ENCODE data around the gene KIF1B. TPM values are rescaled to one million over a fixed set of nuclear protein-coding genes. Genes with fewer than 3 reads are reported as not detected.

The KIF1B gene
- total RNA-seq, 1 donor from 2014 or later = 93.6 TPM

DNA sequence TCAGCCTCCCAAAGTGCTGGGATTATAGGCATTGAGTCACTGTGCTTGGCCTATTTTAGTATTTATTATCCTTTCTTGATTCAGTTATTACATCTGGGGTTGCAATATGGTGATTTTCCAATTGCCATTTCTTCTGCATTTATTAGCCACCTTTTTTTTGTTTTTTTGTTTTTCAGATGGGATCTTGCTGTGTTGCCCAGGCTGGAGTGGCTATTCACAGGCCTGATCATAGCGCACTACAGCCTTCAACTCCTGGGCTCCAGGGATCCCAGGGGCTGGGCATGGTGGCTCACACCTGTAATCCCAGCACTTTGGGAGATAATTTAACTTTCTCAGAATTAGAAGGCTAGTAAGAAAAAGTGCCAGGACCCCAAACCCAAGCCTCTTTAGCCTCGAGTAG lies 106.4 kb downstream of the KIF1B start:
- no peak for DNase-seq (ENCODE audit: low spot score)
- intact Hi-C loops (cut with DNase I) = no loop called here

DNA sequence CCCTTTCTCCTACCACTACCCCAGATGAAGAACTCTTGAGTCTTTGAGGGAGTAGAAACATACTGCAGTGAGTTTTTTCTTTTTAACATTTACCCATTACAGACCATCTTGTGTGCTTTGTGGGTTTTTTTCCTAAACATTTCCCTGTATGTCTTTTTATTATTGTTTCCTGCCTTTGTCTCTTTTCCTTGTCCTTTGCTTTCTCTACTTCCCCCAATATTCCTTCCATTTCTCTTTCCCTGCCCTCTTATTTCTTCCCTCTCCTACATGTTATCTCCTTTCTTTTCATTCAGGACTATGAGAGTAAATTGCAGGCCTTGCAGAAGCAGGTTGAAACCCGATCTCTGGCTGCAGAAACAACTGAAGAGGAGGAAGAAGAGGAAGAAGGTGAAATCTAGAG lies 109.4 kb downstream of the KIF1B start:
- no peak for DNase-seq (ENCODE audit: low spot score)
- intact Hi-C loops (cut with DNase I) = no loop called here

DNA sequence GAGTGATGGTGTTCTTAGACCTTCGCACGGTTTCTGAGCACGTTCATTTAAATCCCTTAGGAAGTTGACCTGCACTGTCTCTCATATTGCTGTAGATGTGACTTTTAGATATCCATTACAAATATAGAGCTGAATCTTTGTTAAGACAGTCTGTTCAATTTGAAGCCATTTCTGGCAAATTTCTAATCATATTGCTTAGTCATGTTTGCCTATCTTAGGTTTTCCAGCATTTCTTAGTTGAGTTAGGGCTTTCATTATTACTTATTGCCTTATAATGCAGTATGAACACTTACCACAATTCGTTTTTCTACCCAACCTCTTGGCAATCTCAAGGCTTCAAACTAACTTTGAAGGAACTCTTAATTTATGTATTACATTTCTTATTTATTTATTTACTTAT lies 110.0 kb downstream of the KIF1B start:
- no peak for DNase-seq (ENCODE audit: low spot score)
- intact Hi-C loops (cut with DNase I) = no loop called here

DNA sequence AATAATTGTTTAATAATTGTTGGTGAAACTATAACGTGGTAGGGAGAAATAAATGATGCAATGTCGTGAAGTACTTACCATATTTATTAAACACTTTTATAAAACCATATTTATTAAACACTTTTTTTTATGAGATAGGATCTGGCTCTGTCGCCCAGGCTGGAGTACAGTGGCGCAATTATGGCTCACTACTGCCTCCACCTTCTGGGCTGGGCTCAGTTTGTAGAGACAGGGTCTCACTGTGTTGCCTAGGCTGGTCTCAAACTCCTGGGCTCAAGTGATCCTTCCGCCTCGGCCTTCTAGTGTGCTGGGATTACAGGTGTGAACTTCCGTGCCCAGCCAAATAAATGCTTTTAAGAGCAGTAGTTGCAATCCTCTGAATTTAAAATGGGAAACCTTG lies 112.5 kb downstream of the KIF1B start:
- intact Hi-C loops (cut with DNase I) = no loop called here

DNA sequence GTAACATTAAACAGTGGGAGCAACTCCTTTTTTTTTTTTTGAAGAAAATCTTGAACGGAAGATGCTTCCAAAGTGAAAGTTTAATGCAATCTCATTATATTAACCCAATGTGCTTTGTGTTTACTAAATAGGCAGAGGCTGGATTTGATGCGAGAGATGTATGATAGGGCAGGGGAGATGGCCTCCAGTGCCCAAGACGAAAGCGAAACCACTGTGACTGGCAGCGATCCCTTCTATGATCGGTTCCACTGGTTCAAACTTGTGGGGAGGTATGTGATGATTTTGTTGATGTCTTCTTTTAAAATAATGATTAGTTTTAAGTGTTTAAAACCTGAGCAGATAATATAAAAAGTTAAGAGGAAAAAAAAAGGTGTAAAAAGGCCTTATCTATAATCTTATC lies 114.3 kb downstream of the KIF1B start:
- DNase-seq (ENCODE audit: low spot score) = no peak
- intact Hi-C loops (cut with DNase I) = no loop called here

More for the DNA sequence above, 112.5 kb downstream of the KIF1B start:
- DNase-seq (ENCODE audit: low spot score) = no peak

DNA sequence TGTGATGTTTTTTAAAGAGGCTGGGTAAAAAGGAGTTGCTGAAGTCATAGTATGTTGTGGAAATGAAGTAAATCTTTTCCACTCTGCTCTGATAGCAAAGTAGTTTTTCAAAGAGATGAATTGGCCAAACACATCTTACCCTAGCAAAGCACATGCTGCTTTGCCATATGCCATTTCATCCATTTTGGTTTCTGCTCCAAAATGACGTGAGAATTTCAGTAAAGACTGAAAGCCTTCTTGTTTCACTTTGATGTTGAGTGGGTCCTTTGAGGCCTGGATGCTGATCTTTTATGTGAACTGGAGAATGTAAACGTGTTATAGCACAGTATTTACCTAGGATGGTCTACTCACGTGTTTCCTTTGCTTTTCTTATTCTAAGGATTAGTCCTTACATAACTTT lies 115.2 kb downstream of the KIF1B start:
- intact Hi-C loops (cut with DNase I) = no loop called here
- no peak for DNase-seq (ENCODE audit: low spot score)

DNA sequence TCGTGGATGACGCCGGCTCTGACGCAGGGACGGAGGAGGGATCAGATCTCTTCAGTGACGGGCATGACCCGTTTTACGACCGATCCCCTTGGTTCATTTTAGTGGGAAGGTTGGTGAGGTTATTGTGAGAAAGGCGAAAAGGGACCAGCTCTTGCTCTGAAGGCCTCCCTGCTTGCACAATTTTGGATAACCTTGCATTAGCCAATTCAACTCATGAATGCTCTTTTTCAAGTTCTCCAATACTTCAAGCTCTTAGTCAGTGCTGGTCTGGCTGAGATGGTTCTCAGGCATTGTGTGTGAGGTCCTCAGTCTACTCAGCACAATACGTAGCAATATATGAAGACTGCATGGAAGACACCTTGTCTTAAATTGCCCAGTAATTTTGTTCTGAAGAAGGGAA lies 115.9 kb downstream of the KIF1B start:
- no peak for DNase-seq (ENCODE audit: low spot score)
- intact Hi-C loops (cut with DNase I) = no loop called here

DNA sequence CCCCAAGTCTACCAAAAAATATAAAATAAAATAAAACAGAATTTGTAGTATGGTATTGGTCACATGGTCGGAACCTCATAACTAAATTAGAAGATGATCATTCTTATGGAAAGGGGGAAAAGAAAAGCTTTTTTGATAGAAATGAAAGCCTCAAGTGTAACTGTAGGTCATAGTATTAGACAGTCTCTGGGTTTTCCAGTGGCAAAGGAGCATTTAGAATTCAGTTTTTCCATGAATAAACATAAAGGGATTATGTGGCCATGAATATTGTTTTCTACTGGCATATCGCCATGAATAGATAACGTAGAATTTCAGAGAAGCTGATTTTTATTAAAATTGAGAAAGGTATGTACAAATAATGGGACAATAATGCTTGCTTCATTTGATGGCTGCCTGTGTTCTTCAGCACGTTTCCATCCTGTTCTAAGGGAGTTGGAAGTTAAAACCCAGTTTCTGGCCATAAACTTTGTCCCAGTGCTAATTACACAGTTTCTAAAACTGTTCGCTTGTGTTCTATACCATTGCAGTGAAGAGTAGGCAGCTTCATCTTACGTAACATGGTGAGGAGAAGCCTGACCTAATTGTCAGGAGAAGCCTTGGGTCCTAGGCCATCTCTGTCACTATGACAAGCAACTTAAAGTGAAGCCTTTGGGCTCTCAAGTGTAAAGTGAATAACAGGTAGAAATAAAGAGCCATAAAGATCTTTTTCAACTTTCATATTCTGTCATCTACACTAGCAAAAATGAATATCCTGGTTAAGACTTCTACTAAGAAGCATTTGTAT lies 118.0 kb downstream of the KIF1B start:
- intact Hi-C loops (cut with DNase I) = no loop called here
- DNase-seq (ENCODE audit: low spot score) = no peak

DNA sequence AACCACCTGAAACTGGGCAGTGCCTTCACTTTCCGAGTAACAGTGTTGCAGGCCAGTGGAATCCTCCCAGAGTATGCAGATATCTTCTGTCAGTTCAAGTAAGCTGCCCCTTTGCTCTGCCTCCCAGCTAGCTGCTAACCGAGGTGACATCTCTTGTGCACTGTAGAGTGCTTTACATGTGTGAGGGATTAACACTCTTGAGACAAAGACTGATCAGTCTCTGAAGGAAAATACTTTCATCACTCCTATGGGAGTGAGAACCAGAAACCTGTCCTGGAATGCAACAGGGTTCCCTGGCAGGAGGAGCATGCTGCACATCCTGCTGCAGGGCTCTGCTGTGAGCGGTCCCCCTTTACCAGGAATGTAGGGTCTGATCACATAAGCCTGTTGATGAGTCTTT lies 127.1 kb downstream of the KIF1B start:
- no peak for DNase-seq (ENCODE audit: low spot score)
- intact Hi-C loops (cut with DNase I) = no loop called here

DNA sequence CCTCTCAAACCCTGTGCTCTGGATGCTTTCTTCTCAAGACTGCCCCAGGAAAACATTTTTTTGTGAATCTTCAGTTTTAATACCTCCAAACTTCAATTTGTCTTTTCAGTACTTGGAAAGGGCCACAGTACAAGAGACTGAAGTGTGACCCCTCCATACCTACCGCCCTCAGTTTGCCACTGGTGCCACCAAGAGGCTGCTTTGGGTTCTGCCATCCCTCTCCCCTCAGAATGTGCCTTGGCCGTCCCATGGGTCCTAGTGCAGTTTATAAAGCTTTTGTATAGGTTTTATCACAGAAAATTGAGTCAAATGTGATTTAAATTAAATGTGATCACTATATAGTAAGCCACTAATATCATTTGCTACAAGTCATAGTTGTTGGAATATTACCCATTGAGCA lies 127.7 kb downstream of the KIF1B start:
- intact Hi-C loops (cut with DNase I) = loop anchor here (1.0 kb wide), 1 partner anchor 127 kb away; no protein-coding TSS in a partner anchor
- no peak for DNase-seq (ENCODE audit: low spot score)

DNA sequence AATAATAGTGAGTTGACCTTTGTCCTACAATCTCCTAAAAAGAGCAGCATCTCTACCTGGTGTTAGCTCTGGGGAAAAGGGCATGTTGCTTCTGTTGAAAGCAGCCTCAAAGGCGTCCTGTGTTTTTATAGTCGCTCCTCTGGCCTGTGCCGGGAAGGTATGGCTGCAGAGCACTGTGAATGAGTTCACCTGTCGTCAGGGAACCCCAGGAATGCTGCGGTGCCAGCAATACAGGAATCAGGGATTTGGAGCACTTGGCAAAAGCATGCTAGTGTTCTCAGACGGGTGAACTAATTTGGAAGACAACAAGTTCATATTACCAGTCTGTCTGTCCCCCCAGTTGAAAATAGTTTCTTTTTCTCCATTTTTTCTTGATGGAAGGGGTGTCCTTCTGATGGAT lies 128.2 kb downstream of the KIF1B start:
- DNase-seq (ENCODE audit: low spot score) = no peak
- intact Hi-C loops (cut with DNase I) = loop anchor here (1.0 kb wide), 1 partner anchor 127 kb away; no protein-coding TSS in a partner anchor

DNA sequence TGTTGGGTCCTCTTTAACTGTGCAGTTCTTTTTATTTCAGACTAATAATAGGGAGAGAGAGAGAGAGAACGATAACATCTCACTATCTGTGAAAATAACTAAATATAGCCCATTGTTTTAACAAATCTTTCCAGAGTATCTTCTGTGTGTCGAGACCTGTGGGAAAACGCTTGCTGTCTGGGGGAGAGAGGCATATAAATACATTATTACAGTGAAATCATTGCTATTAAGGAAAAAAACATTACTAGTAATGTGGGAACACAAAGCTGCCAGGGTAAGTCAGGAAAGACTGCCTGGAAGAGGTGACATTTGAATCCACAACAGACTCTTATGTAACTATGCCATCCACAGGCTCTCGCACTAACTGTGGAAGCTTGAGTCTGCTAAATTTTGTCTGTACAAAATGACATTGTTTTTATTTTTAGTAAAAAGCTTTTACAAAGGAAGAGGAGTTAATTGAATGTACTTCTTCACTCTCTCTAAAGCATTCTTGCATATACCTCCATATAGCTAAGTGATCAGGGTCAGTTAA lies 128.7 kb downstream of the KIF1B start:
- no peak for DNase-seq (ENCODE audit: low spot score)
- intact Hi-C loops (cut with DNase I) = no loop called here

DNA sequence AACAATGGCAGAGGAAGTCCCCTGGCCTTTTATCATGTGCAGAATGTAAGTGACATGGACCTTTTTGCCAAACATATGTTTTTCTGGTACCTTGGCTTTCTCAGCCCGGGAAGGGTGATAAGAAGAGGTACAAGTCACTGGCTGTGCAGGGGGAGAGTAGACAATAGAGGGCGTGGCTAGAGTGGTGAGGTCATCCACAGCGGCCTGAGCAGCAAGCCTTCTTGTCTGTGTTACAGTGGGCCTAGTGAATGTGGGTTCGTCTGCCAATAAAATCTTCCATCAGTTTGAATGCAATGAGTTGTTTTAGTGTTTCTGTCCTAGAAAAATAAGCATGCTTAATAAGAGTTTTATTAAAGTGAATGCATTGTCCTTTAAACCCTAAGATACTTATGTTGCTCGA lies 129.4 kb downstream of the KIF1B start:
- intact Hi-C loops (cut with DNase I) = no loop called here
- no peak for DNase-seq (ENCODE audit: low spot score)

DNA sequence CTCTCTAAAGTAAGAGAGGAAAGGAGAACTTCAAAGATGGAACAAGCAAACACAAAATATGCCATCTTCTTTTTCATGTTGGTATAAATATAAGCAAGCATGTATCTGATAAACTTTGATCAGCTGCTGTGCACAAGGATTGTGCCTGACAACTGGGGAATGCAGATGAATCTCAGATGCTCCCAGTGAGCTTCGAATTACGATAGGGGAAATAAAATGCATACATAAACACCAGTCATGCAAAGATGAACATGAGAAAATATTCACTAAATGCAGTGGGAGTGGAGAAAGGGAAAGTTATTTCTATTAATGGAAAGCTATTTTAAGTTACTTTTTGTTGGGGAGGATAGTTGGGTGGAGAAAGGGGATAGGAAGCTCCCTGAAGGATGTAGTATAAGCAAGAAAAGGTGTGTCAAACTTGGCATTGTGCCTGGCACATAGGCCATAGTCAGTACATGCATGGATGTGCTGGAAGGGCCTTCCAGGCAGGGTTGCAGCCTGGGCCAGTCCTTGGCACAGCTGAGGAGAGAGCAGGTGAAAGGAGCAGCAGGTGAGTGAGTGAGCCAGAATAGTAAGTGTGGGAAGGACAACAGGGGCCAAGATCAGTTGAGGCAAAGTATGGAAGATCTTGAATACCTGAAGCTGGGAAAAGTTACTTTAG lies 130.7 kb downstream of the KIF1B start:
- intact Hi-C loops (cut with DNase I) = no loop called here

DNA sequence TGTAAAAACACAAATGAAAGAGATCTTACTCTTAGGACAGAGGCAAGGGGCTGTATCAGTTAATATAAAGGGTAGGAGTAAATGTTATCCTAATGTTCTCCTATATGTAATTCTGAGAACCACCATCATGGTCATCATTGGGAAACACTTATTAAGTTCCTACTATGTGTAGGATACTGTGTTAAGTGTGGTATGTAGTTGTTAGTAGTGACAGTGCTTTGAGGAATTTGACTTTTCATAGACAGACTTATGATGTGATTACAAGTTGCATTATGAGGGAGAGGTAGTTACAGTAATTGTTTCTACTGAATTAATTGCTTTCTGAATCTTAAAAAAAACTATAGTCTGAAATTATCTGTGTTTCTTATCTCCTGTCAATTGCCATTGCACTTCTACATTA lies 136.7 kb downstream of the KIF1B start:
- intact Hi-C loops (cut with DNase I) = no loop called here
- no peak for DNase-seq (ENCODE audit: low spot score)

More for the DNA sequence above, 130.7 kb downstream of the KIF1B start:
- no peak for DNase-seq (ENCODE audit: low spot score)

DNA sequence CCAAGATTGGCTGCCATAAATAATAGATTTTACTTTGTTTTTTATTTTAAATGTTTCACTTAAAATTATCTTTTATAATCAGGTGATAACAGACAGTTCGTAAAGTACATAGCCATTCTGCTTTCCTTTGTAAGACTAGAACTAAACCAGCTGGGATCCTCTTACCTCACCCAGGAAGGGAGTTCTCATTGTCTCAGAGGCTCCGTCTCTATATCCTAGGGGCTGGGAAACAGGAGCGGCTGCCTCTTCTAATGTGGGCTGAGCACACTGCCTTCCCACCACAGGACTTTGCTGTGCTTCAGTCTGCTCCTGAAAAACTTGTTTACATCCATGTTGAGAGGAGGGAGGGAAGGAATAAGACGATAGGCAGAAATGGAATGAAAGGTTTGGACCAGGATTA lies 142.9 kb downstream of the KIF1B start:
- DNase-seq (ENCODE audit: low spot score) = no peak
- intact Hi-C loops (cut with DNase I) = no loop called here

DNA sequence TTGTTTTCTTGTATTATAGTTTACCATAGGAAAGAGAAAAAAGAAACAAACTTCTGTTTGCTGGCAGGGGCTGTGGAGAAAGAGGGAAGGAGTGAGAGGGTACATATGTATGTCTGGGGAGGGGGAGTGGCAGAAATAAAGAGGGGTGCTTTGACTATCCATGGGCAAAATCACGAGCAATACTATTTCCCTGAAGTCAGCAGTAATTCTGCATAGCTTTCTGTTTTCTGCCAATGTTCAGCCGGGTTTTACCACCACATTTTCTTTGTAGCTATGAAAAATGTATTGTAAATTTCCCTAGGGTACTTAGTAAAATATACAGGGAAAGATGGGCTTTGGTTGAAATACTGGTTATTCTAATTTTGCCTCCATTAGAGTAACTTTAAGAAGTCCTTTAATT lies 143.3 kb downstream of the KIF1B start:
- intact Hi-C loops (cut with DNase I) = no loop called here
- no peak for DNase-seq (ENCODE audit: low spot score)

DNA sequence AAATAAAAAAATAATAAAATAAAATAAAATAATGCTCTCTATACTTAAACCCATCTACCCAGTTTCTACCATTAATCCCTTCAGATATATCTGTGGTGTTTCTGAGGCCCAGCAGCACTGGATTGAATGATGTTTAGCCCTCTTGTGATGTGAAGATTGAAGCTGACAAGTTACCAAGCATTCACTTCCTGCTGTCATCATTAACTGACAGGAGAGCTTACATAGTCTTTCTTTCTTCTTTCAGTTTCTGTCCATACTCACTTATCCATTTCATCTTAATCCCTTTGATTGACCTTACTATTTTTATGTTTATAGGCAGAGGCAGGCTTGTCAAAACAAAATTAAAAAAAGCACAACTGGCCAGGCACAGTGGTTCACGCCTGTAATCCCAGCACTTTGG lies 149.7 kb downstream of the KIF1B start:
- DNase-seq (ENCODE audit: low spot score) = no peak
- intact Hi-C loops (cut with DNase I) = no loop called here

DNA sequence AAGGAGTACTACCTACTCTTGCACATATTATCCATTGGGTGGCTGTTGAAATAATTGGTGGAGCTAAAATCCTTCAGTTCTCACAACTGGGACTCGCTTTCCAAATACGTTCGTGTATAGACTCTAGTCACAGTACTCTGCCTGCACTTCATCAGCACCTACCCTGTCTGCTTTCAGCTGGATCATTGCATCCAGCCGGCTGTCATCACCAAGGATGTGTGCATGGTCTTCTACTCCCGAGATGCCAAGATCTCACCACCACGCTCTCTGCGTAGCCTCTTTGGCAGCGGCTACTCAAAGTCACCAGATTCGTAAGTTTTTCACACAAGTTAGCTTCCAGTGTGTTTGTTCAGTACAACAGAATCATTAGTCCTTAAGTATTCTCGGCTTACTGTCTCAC lies 151.1 kb downstream of the KIF1B start:
- intact Hi-C loops (cut with DNase I) = no loop called here
- no peak for DNase-seq (ENCODE audit: low spot score)

DNA sequence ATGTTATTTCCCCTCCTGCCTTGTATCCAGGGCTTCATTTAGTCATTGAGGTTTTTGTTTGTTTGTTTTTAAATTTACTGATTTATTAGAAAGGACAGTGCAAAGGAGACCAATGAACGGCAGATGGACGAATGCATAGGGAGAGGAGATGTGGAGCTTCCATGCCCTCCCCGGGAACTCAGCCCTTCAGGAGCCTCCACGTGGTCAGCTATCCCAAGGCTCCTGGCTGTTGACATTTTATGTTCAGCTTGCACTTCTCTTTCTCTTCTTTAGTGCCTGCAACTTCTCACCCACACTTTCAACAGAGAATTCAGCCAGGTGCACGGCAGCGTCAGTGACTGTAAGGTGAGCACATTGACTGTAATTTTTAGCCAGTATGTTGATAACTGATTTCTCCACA lies 157.8 kb downstream of the KIF1B start:
- intact Hi-C loops (cut with DNase I) = no loop called here

DNA sequence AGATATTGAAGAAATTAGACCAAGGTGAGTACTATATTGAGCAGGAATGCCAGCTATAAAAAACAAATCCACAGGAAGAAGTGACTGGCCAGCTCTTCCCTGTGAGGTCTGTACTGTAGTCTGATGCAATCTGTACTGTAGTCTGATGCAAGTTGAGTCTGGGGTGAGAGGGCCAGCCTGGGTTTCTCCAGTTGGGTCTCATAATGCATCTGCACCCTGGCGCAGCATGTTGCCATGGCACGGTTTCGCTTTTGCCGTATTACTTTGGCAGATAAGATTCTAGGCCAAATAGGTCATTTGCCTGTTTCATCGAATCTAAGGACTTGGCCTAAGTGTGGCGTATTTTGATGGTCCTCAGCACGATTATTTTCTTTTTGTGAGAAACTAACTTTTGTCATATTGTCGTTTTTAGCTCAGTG lies 164.1 kb downstream of the KIF1B start:
- intact Hi-C loops (cut with DNase I) = no loop called here

More for the DNA sequence above, 157.8 kb downstream of the KIF1B start:
- no peak for DNase-seq (ENCODE audit: low spot score)

More for the DNA sequence above, 164.1 kb downstream of the KIF1B start:
- DNase-seq (ENCODE audit: low spot score) = no peak
